Ovary (tissue), 9 donors: ENCODE data around the gene SIX5. TPM values are rescaled to one million over a fixed set of nuclear protein-coding genes. Genes with fewer than 3 reads are reported as not detected.

Source experiments
- DNase-seq, 5 donors: peaks; one replicate each; pipeline ENCODE4 v3.0.0-alpha.2; 2019 to 2020
- H3K27ac ChIP-seq, 2 donors: fragments of 200-600 bp; one replicate each; pipeline versions ENCODE4 v1.5.1 to v1.8.0; 2019 to 2022
- H3K27me3 ChIP-seq: fragments of 200-600 bp; one replicate; pipeline ENCODE4 v1.8.0; 2022
- H3K36me3 ChIP-seq: fragments of 200-600 bp; sonication (generic); one replicate; pipeline ENCODE4 v1.5.1; 2019
- H3K4me1 ChIP-seq: one replicate; pipeline ENCODE4 v1.8.1; 2013; ENCODE audit warnings: mild to moderate bottlenecking, moderate library complexity; ENCODE audit not compliant: insufficient read depth
- H3K4me3 ChIP-seq: fragments of 200-600 bp; sonication (generic); one replicate; pipeline ENCODE4 v1.5.1; 2017
- H3K9me3 ChIP-seq, 2 donors: fragments of 200-600 bp in 1 of 2; sonication (generic) in 1 of 2; one replicate each; pipeline versions ENCODE4 v1.5.1 to v1.8.1; 2013 to 2019; ENCODE audit warnings: mild to moderate bottlenecking in 1 of 2, moderate library complexity in 1 of 2
- CTCF ChIP-seq, 3 donors: fragments of 450-650 bp in 2 of 3; fragments of 200-600 bp in 1 of 3; IDR thresholded peaks; one replicate each; pipeline versions ENCODE4 v1.5.1 to v1.8.0; 2016 to 2022; ENCODE audit warnings: antibody characterized with exemption in 3 of 3, mild to moderate bottlenecking in 1 of 3
- EP300 ChIP-seq: sonication (generic); formaldehyde crosslinking; IDR thresholded peaks from one replicate; pipeline ENCODE4 v1.6.1; 2017; ENCODE audit warnings: antibody characterized with exemption
- POLR2A ChIP-seq: fragments of 450-650 bp; IDR thresholded peaks from one replicate; pipeline ENCODE4 v1.6.1; 2017; ENCODE audit warnings: antibody characterized with exemption, mild to moderate bottlenecking, moderate library complexity
- WGBS, 3 donors: extraction: QIAGEN DNeasy Blood & Tissue Kit in 1 of 3; methylation state at CpG; one replicate each; pipeline versions ENCODE4 v1.1.5 to v1.1.7; 2013 to 2017; 5-methylcytosine and 5-hydroxymethylcytosine counted together
- intact Hi-C, 4 donors: fragments of 100-400 bp; cut with DNase I; formaldehyde crosslinking; loops; one replicate each; pipeline versions ENCODE4 v1.11.0 to v1.15.1; 2022 to 2023
- polyA plus RNA-seq, 2 donors: library from polyadenylated mRNA; stranded (reverse); fragments of 200-250 nt in 1 of 2; fragments of 350-450 nt in 1 of 2; fragmentation: Illumina TruSeq in 1 of 2; extraction: RNeasy Lipid Tissue Mini Kit (QIAGEN cat#74804) in 1 of 2; gene quantifications; one replicate each; pipeline ENCODE4 v1.2.3, GENCODE V29; 2013 to 2014
- total RNA-seq, 7 donors: library from RNA; depleted of rRNA in 2 of 7; stranded (reverse); fragments of >200 nt in 2 of 7; fragmentation: NEBNext Ultra II Directional in 3 of 7; extraction: Animal tissue kit (Norgen Biotek cat#: 25700) in 3 of 7; gene quantifications; one replicate each; pipeline versions ENCODE4 v1.1.0 to v1.2.4, GENCODE V29; 2016 to 2023
- donor health status: DM: no; HTN: no; CAD: no; lungs with moderate emphysema.
- donor health status: DM: no; HTN: no; CAD: no.
- donor health status: Bipolar disorder and iron deficiency.
- donor health status: DM: yes; HTN: yes; CAD: no.
- donor health status: DM: no; HTN: no; CAD: no.
- donor health status: DM: yes; HTN: yes; CAD: no.

SIX5 gene
- total and polyA plus RNA-seq, 9 donors: 5.4 to 64.4 (median 43.5) TPM

DNA sequence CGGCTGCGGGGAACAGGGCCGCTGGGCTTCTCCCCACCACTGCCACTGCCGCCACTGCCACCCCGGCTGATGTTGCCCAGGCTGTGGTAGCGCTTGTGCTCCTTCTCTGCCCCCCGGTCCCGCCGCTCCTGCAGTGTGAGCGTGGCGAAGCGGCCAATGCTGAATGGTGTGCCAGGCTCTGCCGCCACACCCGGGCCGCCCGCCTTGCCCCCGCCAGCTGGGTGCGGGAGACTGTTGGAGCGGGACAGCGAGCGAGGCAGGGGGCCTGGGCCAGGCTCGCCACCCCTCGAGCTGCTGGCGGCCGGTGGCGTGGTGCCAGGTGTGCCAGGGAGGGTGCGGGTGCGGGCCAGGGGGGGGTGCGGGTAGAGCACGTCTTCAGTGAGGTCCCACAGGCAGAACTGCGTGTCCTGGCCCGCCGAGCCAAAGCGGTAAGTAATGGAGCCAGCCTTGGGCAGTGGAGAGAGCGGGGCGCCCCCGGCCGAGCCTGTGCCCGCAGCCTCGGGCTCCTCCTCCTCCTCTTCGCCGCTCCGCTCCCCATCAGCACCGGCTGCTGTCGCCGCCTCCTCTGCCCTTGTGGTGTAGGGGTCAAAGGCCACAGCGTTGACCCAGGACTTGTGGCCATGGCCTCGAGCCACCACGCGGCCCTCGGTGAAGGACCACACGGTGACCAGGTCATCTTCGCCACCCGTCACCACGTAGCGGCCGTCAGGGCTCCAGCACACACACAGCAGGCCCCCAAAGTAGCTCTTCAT lies 16.9 kb upstream of the SIX5 start:
- Histone ChIP-seq H3K27me3 (no peaks in the 10 kb centered on the region), H3K4me1 (peaks cover 5% of the 10 kb centered on the region), H3K36me3 (no peaks in the 10 kb centered on the region), H3K27ac (no peak overlapping the region), H3K4me3 (no peak overlapping the region), H3K9me3 (no peaks in the 10 kb centered on the region)
- no peak for TF ChIP-seq EP300
- WGBS, 3 donors: 87 to 94% (median 87%) methylated on average over 57 of the region's 57 CpGs
- intact Hi-C loops: no loop called here
- DNase-seq: peak in 2 of 5 donors; percentile 37 to 50

GRCh38 chr19:45785097-45785496 lies 16.0 kb upstream of the SIX5 start:
- Histone ChIP-seq H3K4me1 (peaks cover 11% of the 10 kb centered on the region), H3K27ac (peak overlapping the region in 1 of 2 donors; percentile 78), H3K9me3 (no peaks in the 10 kb centered on the region), H3K4me3 (no peak overlapping the region), H3K27me3 (no peaks in the 10 kb centered on the region), H3K36me3 (no peaks in the 10 kb centered on the region)
- no peak for DNase-seq
- 69 to 85% (median 73%) methylated on average over 5 of the region's 5 CpGs for WGBS, 3 donors
- TF ChIP-seq CTCF (IDR thresholded peaks at IDR 0.05): no peak
- no peak for TF ChIP-seq POLR2A
- TF ChIP-seq EP300: no peak
- intact Hi-C loops: no loop called here

- H3K27me3 ChIP-seq: no peaks in the 10 kb centered on the region
- TF ChIP-seq POLR2A (no peak), EP300 (no peak), CTCF (IDR thresholded peaks at IDR 0.05) (no peak)
- H3K4me3 ChIP-seq: no peak overlapping the region
- peak overlapping the region; percentile 71 to 78 for H3K27ac ChIP-seq
- intact Hi-C loops: loop anchor here in 1 of 4 donors (5.0 kb wide), 1 partner anchor 277 kb away; the partner anchor contains the start of gene VASP
- no peaks in the 10 kb centered on the region for H3K36me3 ChIP-seq
- WGBS, 3 donors: 63 to 79% (median 70%) methylated on average over 4 of the region's 4 CpGs
- no peak for DNase-seq
- H3K9me3 ChIP-seq: no peaks in the 10 kb centered on the region
- peaks cover 15% of the 10 kb centered on the region for H3K4me1 ChIP-seq
These were observed 15.0 kb upstream of the SIX5 start for GRCh38 chr19:45784096-45784495.

DNA sequence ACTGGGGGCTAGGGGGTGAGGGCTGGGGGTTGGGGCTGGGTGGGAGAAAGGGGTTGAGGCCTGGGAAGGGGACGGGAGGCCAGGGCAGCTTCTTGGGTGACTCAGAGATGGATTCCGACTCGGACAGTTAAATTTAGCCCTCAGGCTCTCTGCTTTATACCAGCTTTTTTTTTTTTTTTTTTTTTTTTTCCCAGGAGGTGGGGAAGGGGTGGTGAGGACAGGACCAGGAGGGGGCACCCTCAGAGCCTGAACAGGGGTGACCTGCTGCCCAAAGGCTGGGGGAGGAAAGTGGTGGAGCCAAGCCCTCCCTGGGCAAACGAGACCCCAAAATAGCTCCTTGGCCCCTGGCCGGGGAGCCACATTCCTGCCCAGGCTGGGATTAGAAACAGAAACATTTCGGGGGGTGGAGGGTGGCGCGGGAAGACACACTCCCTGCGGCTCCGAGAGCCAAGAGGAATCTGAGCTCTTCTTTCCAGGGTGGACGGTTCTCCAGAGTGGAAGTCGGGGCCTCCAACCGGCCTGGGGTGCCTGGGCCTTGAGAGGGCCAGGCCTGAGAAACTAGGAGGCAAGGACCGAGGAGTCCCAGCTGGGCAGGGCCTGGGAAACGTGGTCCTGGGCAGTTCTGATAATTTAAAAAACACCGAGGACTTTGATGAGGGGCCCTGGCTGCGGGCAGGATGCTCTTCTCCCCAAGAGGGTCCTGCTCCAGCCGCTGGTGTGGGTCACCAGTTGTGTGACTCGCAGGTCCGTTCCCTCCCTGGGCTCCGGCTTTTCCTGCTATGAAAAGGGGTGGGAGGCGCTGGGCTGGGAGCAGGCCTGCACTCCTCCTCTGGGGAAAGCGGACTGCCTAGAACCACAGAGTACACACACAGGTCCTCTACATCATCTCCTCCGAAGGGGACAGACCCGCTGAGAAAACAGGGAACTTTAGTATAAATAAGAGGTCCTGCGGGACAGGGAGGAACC lies 14.1 kb upstream of the SIX5 start:
- Histone ChIP-seq H3K9me3 (no peaks in the 10 kb centered on the region), H3K36me3 (no peaks in the 10 kb centered on the region), H3K27me3 (no peaks in the 10 kb centered on the region), H3K4me1 (peaks cover 17% of the 10 kb centered on the region), H3K4me3 (peak overlapping the region; percentile 50), H3K27ac (peak overlapping the region; percentile 71 to 78)
- peak; percentile 72 to 82 (median 76) for DNase-seq
- WGBS, 3 donors: 13 to 28% (median 15%) methylated on average over 26 of the region's 26 CpGs
- intact Hi-C loops: loop anchor here in 1 of 4 donors (5.0 kb wide), 1 partner anchor 276 kb away; the partner anchor contains the start of gene VASP
- TF ChIP-seq EP300 (peak; percentile 26), CTCF (IDR thresholded peaks at IDR 0.05) (no peak), POLR2A (no peak)
